Endodermal cell (in vitro differentiated cells): ENCODE results near the gene PLXNB2. TPM values are rescaled to one million over a fixed set of nuclear protein-coding genes. Genes with fewer than 3 reads are reported as not detected.

ENCODE experiments used
- DNase-seq: peaks from one replicate; pipeline ENCODE4 v3.0.0-alpha.2; 2017
- H3K27ac ChIP-seq: 2 replicates; pipeline ENCODE4 v1.5.1; 2013; ENCODE audit warnings: mild to moderate bottlenecking, low read depth, low read length, moderate library complexity
- H3K27me3 ChIP-seq: 2 replicates; pipeline ENCODE4 v1.6.1; 2013; ENCODE audit warnings: mild to moderate bottlenecking, low read length, moderate library complexity; ENCODE audit not compliant: insufficient read depth, control insufficient read depth, poor library complexity, severe bottlenecking
- H3K36me3 ChIP-seq: 2 replicates; pipeline ENCODE4 v1.7.0; 2013; ENCODE audit warnings: mild to moderate bottlenecking, low read length, moderate library complexity; ENCODE audit not compliant: control insufficient read depth, insufficient read depth
- H3K4me1 ChIP-seq: one replicate; pipeline ENCODE4 v1.7.0; 2013; ENCODE audit warnings: low read length; ENCODE audit not compliant: control insufficient read depth, insufficient read depth
- H3K4me3 ChIP-seq: 2 replicates; pipeline ENCODE4 v1.5.1; 2013; ENCODE audit warnings: mild to moderate bottlenecking, low read length, moderate library complexity
- H3K9ac ChIP-seq: 2 replicates; pipeline ENCODE4 v1.6.1; 2013; ENCODE audit warnings: mild to moderate bottlenecking, low read length, moderate library complexity; ENCODE audit not compliant: poor library complexity, severe bottlenecking; ENCODE audit errors: extremely low read depth
- H3K9me3 ChIP-seq: 2 replicates; pipeline ENCODE4 v1.6.1; 2013; ENCODE audit warnings: mild to moderate bottlenecking, low read length, moderate library complexity; ENCODE audit not compliant: control insufficient read depth
- H3K27ac Mint-ChIP-seq: 2 replicates; pipeline ENCODE4 v1.8.0; 2020; ENCODE audit warnings: mixed read lengths
- H3K27me3 Mint-ChIP-seq: 2 replicates; pipeline ENCODE4 v1.8.0; 2021; ENCODE audit warnings: mild to moderate bottlenecking, mixed read lengths; ENCODE audit not compliant: insufficient read depth
- H3K36me3 Mint-ChIP-seq: 2 replicates; pipeline ENCODE4 v1.8.0; 2020; ENCODE audit warnings: low read depth, mixed read lengths
- H3K4me1 Mint-ChIP-seq: 2 replicates; pipeline ENCODE4 v1.8.0; 2020; ENCODE audit warnings: mixed read lengths
- H3K4me3 Mint-ChIP-seq: 2 replicates; pipeline ENCODE4 v1.8.0; 2020; ENCODE audit warnings: mild to moderate bottlenecking, moderate library complexity, mixed read lengths
- H3K9me3 Mint-ChIP-seq: 2 replicates; pipeline ENCODE4 v1.8.0; 2020; ENCODE audit warnings: mild to moderate bottlenecking, mixed read lengths
- CTCF ChIP-seq: fragments of 200-600 bp; sonication (generic); conservative IDR thresholded peaks from 2 replicates; pipeline ENCODE4 v1.5.0; 2021; ENCODE audit warnings: antibody characterized with exemption, mild to moderate bottlenecking
- WGBS, 2 experiments: methylation state at CpG; one replicate each; pipeline versions ENCODE4 v1.1.5 to v1.1.7; 2013; ENCODE audit warnings: missing lambda C conversion rate in 2 of 2, mixed read lengths in 1 of 2; ENCODE audit not compliant: insufficient coverage in 1 of 2, insufficient read length in 1 of 2; 5-methylcytosine and 5-hydroxymethylcytosine counted together
- total RNA-seq, 2 donors: library from RNA; stranded (reverse); fragmentation: NEBNext Ultra II Directional in 1 of 2; extraction: Animal tissue kit (Norgen Biotek cat#: 25700) in 1 of 2; gene quantifications; 2 replicates in 1 of 2; 3 replicates in 1 of 2; pipeline ENCODE4 v1.2.1, GENCODE V29; 2021

Gene PLXNB2
- total RNA-seq, 2 donors from 2014 or later = 94.7 to 97.7 TPM

- H3K9ac ChIP-seq = no peak overlapping the region
- H3K4me3 Mint-ChIP-seq = peak overlapping the region; percentile 67
- no peaks in the 10 kb centered on the region for H3K36me3 Mint-ChIP-seq
- H3K27ac ChIP-seq = peak overlapping the region; percentile 62
- H3K4me3 ChIP-seq = no peak overlapping the region
- no peak for DNase-seq
- H3K27me3 Mint-ChIP-seq = peaks cover 2% of the 10 kb centered on the region
- H3K4me1 Mint-ChIP-seq = peaks cover 13% of the 10 kb centered on the region
- H3K27me3 ChIP-seq = no peaks in the 10 kb centered on the region
- no peaks in the 10 kb centered on the region for H3K9me3 Mint-ChIP-seq
- 84% methylated on average over 9 of the region's 9 CpGs; no CpG with 5 or more reads in 1 of the 2 experiments for WGBS, 2 experiments
- no peak for TF ChIP-seq CTCF
- peak overlapping the region; percentile 56 for H3K27ac Mint-ChIP-seq
- no peaks in the 10 kb centered on the region for H3K9me3 ChIP-seq
- peaks cover 3% of the 10 kb centered on the region for H3K4me1 ChIP-seq
- H3K36me3 ChIP-seq = no peaks in the 10 kb centered on the region
These were observed 1.6 kb upstream of the PLXNB2 start for GRCh38 chr22:50308986-50309600.

- peak; percentile 68 for DNase-seq
- no peaks in the 10 kb centered on the region for H3K9me3 ChIP-seq
- H3K27me3 ChIP-seq = no peaks in the 10 kb centered on the region
- H3K27ac ChIP-seq = peak overlapping the region; percentile 62
- peaks cover 3% of the 10 kb centered on the region for H3K4me1 ChIP-seq
- H3K9ac ChIP-seq = no peak overlapping the region
- Mint-ChIP-seq H3K27me3 (peaks cover 2% of the 10 kb centered on the region), H3K4me1 (peaks cover 14% of the 10 kb centered on the region), H3K4me3 (peak overlapping the region; percentile 67), H3K36me3 (no peaks in the 10 kb centered on the region), H3K27ac (peak overlapping the region; percentile 56), H3K9me3 (no peaks in the 10 kb centered on the region)
- H3K36me3 ChIP-seq = no peaks in the 10 kb centered on the region
- H3K4me3 ChIP-seq = no peak overlapping the region
- no peak for TF ChIP-seq CTCF
- 77 to 80% methylated on average over 1 to 7 of the region's 7 CpGs for WGBS, 2 experiments
These were observed 1.1 kb upstream of the PLXNB2 start for GRCh38 chr22:50308597-50308935.

- peaks cover 14% of the 10 kb centered on the region for H3K4me1 Mint-ChIP-seq
- H3K9me3 Mint-ChIP-seq = no peaks in the 10 kb centered on the region
- no peaks in the 10 kb centered on the region for H3K27me3 ChIP-seq
- H3K27ac Mint-ChIP-seq = no peak overlapping the region
- 88 to 91% methylated on average over 10 to 18 of the region's 19 CpGs for WGBS, 2 experiments
- H3K4me3 ChIP-seq = no peak overlapping the region
- H3K4me1 ChIP-seq = peaks cover 3% of the 10 kb centered on the region
- peak overlapping the region; percentile 17 for H3K27ac ChIP-seq
- H3K36me3 ChIP-seq = no peaks in the 10 kb centered on the region
- H3K36me3 Mint-ChIP-seq = no peaks in the 10 kb centered on the region
- peak overlapping the region; percentile 67 for H3K4me3 Mint-ChIP-seq
- no peak for DNase-seq
- H3K9ac ChIP-seq = no peak overlapping the region
- H3K9me3 ChIP-seq = no peaks in the 10 kb centered on the region
- no peak for TF ChIP-seq CTCF
- H3K27me3 Mint-ChIP-seq = peaks cover 2% of the 10 kb centered on the region
These were observed 597 bp upstream of the PLXNB2 start for GRCh38 chr22:50307890-50308596.
